ENCODE results near the gene CDH20. TPM values are rescaled to one million over a fixed set of nuclear protein-coding genes. Genes with fewer than 3 reads are reported as not detected.
A peak's percentile ranks its signal among the peaks of the same experiment; 100 is the strongest.

The CDH20 gene
- total RNA-seq, 2 experiments from 2014 or later = 0.20 to 0.25 TPM

DNA sequence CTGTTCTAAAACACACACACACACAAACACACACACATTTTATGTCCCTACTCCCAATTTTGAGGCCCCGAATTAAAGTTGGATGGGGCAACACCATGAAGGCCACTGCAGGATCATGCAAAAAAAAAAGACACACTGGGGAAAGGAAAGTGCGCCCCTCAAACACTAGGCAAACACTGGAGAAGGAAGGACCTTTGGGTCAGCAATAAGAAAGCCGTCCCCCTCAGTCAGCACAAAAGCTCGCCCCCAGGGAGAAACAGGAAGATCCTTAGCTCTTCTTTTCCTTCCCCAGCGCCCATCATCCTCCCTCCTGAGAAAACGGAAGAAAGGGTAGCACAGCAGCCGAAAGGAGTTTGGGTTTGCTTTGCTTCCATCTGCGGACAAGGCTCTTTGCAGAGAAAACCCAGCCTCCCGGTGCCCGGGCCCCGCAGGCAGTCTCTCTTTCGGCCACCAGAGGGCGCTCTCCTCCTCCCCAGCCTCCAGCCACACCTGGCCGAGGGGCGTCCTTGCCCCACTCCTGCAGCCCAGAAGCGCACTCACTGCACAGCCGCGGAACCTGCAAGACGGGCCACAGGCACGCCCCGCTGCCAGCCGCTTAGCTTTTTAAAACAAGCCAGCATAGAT is 248.5 kb downstream of the CDH20 start:
- no peaks in the 10 kb centered on the region for H3K36me3 Mint-ChIP-seq
- peaks cover 12% of the 10 kb centered on the region for H3K4me1 Mint-ChIP-seq
- H3K9me3 Mint-ChIP-seq = no peaks in the 10 kb centered on the region
- peak; percentile 68 for DNase-seq
- H3K27me3 Mint-ChIP-seq = peaks cover 63% of the 10 kb centered on the region
- H3K4me3 Mint-ChIP-seq = no peak overlapping the region
- no peak overlapping the region for H3K27ac Mint-ChIP-seq

DNA sequence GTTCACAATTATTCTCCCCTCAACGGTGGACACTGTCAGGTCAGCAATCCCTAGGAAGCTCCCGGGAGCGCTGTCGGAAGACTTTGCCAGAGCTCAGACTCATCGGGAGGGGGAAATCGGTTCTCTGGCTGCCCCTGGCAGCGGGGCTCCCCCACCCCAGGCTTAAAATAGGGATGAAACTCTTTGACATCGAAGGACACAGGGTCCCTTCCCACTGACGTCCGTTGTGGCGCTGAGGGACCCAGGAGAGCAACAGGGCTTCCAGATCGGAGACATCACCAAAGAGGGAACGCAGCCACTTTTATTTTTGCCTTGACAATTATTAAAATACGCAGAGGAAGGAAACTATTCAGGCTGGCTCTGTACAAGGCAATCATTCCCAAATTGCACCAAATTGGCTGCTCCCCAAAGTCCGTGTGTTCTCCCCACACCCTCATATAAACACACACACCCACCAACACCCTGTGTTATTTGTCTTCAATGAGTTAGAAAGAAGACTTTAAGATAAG is 249.0 kb downstream of the CDH20 start:
- Mint-ChIP-seq H3K9me3 (no peaks in the 10 kb centered on the region), H3K4me1 (peaks cover 12% of the 10 kb centered on the region), H3K27me3 (peaks cover 60% of the 10 kb centered on the region), H3K4me3 (no peak overlapping the region), H3K27ac (no peak overlapping the region), H3K36me3 (no peaks in the 10 kb centered on the region)
- DNase-seq = no peak

DNA sequence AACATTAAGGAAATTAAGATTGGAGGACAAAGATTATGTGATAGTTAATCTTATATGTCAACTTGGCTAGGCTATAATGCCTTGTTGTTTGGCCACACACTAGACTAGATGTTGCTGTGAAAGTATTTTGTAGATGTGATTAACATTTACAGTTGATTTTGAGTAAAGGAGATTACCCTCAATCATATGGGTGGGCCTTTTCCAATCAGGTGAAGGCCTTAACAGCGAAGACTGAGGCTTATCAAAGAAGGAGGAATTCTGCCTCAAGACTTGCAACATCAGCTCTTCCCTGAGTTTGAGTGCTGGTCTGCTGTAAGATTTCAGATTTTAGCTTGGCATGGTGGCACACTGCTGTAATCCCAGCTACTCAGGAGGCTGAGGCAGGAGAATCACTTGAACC is 250.3 kb downstream of the CDH20 start:
- DNase-seq = no peak
- H3K4me1 Mint-ChIP-seq = peaks cover 12% of the 10 kb centered on the region
- H3K36me3 Mint-ChIP-seq = no peaks in the 10 kb centered on the region
- peaks cover 54% of the 10 kb centered on the region for H3K27me3 Mint-ChIP-seq
- no peak overlapping the region for H3K27ac Mint-ChIP-seq
- H3K4me3 Mint-ChIP-seq = no peak overlapping the region
- no peaks in the 10 kb centered on the region for H3K9me3 Mint-ChIP-seq

DNA sequence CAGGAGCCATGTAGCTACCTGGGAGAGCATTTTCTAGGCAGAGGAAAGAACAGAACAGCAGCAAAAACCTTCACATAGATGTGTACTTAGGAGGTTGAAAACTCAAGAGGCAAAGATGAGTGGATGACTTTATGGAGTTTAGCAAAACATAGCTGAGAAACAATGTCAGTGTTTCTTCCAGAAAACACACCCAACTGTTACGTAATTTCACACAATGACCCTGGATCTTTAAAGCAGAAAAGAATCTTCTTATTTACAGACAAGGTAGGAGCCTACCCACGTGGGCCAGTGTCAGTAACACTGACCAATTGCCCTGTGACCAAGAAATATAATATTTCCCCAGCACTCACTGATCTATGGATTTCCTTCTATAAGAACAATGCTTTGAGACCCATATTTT is 254.6 kb downstream of the CDH20 start:
- no peak for DNase-seq
- Mint-ChIP-seq H3K27me3 (peaks cover 25% of the 10 kb centered on the region), H3K4me1 (no peaks in the 10 kb centered on the region), H3K36me3 (no peaks in the 10 kb centered on the region), H3K27ac (no peak overlapping the region), H3K4me3 (no peak overlapping the region), H3K9me3 (no peaks in the 10 kb centered on the region)

DNA sequence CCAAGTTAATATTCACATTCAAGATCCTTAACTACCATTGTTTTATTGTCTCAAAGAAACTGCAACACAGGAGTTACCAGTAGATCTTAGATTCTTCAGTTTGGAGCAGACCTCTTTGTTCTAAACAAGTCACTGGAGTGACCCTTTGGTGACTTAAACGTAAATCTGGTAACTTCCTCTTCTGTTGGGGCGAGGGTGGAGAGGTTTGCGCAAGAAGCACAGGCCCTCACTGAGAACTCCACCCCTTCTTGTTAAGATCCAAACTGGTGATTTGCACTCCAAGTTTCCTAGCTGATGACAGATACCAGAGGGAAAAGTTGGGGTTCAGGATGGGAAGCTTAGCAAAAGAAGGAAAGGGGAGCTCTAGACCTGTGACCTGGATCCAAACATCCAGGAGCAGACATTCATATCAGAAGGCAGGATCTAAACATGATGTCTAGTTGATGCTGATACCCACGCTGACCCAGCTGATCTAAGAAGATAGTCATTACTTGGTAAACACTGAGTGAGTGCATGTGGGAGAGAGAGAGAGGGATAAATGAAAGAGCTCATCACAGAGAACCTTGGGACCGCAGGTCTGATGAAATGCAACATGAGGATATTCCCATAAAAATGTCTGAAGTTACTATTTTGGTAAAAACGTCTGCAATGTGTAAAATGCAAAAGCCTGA is 256.0 kb downstream of the CDH20 start:
- peaks cover 18% of the 10 kb centered on the region for H3K27me3 Mint-ChIP-seq
- H3K4me3 Mint-ChIP-seq = no peak overlapping the region
- H3K27ac Mint-ChIP-seq = no peak overlapping the region
- H3K4me1 Mint-ChIP-seq = no peaks in the 10 kb centered on the region
- no peaks in the 10 kb centered on the region for H3K36me3 Mint-ChIP-seq
- H3K9me3 Mint-ChIP-seq = no peaks in the 10 kb centered on the region
- DNase-seq = no peak

DNA sequence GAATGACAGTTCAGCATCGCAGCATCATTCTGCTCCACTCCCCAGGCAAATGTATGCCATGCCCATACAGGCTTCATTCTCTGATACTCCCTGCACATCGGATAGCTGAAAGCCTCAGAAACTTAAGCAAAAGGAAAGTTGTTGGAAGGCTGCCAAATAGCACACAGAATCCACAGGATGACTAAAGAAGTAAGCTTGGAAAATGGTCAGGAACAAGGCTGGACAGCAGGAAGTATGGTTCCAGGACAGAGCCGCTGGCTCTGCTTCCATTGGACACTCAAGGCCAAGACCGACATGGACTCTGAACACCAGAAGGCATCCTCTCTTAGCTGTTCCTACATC is 256.5 kb downstream of the CDH20 start:
- Mint-ChIP-seq H3K27me3 (peaks cover 16% of the 10 kb centered on the region), H3K36me3 (no peaks in the 10 kb centered on the region), H3K9me3 (no peaks in the 10 kb centered on the region), H3K27ac (no peak overlapping the region), H3K4me1 (no peaks in the 10 kb centered on the region), H3K4me3 (no peak overlapping the region)
- no peak for DNase-seq

DNA sequence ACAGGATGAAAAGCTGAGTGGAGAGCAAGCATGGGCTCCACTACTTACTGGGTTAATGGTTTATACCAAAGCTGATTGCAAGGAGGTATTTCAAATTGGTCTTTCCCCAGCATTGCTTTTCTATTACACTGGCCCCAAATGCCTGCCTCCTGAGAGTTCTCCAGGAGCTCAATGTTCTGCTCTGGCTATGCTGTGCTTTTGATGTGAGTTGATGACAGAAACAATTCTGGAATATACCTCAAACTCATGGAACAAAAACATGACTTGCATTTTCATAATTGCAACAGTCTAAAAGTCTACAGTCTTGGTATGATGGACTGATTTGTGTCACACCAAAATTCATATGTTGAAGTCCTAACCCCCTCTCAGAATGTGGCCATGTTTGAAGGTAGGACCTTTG is 258.0 kb downstream of the CDH20 start:
- Mint-ChIP-seq H3K36me3 (no peaks in the 10 kb centered on the region), H3K9me3 (no peaks in the 10 kb centered on the region), H3K27ac (no peak overlapping the region), H3K4me3 (no peak overlapping the region), H3K27me3 (peaks cover 6% of the 10 kb centered on the region), H3K4me1 (no peaks in the 10 kb centered on the region)
- no peak for DNase-seq

DNA sequence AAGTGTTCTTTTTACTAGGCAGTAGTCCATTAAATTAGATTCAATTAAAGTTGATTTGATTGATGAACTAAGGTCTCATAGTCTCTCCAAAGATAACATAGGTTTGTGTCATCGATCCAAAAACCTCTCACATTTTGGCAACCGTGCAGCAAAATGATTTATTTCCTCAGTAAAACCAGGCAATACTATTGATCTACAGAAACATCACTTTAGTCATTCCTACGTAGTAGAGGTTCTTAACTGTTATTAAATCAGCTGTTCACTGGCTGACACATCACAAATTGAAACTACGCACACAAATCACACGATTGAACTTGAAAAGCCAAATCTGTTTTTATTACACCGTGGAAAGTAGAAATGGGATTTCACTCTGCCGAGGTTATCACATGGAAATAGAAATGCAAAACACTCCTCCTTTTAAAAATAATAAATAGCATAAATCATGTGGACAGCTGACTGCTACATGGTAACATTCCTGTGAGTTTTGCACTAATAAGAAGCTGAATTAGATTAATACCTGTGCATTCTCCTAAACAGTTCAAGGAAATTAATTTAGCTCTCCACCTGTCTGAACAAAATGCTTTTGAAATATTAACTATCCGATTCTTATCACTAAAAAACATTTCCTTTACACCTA is 262.5 kb downstream of the CDH20 start:
- H3K27ac Mint-ChIP-seq = no peak overlapping the region
- H3K4me1 Mint-ChIP-seq = no peaks in the 10 kb centered on the region

DNA sequence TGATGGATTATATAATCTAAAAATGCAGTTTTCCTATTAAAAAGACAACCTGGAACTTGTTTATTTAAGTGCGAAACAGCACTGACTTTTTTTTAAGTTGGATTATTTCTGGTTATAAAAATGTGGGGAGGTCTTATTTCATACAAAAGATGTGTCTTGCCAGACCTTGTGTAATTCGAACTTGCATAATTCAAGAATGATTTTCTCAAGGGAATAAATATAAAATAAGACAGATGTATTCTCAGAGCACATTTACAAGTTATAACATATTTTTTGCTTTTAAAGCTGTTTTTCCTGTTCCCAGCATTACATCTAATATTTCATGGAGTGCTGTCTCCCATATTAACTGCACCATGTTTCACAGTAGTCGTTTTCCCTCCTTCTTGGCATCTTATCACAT is 263.1 kb downstream of the CDH20 start:
- no peak for DNase-seq
- H3K4me1 Mint-ChIP-seq = no peaks in the 10 kb centered on the region
- H3K9me3 Mint-ChIP-seq = no peaks in the 10 kb centered on the region
- H3K27me3 Mint-ChIP-seq = peaks cover 17% of the 10 kb centered on the region
- no peak overlapping the region for H3K27ac Mint-ChIP-seq
- no peaks in the 10 kb centered on the region for H3K36me3 Mint-ChIP-seq
- no peak overlapping the region for H3K4me3 Mint-ChIP-seq

More for the DNA sequence above, 262.5 kb downstream of the CDH20 start:
- DNase-seq = no peak
- Mint-ChIP-seq H3K9me3 (no peaks in the 10 kb centered on the region), H3K36me3 (no peaks in the 10 kb centered on the region), H3K4me3 (no peak overlapping the region), H3K27me3 (peaks cover 15% of the 10 kb centered on the region)

DNA sequence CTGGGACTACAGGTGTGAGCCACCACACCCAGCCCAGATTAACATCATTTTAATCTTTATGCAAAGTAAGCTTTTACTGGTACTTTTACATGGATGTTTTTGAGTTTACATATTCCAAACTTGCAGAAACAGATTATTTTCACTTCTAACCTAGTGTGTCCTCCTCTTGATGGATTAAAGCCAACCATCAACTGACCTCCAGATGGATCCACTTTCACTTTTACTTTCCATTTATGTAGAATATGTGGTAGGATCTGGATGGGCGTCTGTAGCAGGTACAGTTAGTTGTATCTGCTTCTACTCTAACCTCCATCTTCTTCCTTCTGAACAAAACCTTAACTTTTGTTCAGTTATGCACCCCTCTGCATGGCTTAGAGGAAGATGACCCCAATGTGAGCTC is 264.1 kb downstream of the CDH20 start:
- Mint-ChIP-seq H3K4me3 (no peak overlapping the region), H3K36me3 (no peaks in the 10 kb centered on the region), H3K9me3 (no peaks in the 10 kb centered on the region), H3K27ac (no peak overlapping the region), H3K4me1 (no peaks in the 10 kb centered on the region), H3K27me3 (peaks cover 20% of the 10 kb centered on the region)
- DNase-seq = no peak

DNA sequence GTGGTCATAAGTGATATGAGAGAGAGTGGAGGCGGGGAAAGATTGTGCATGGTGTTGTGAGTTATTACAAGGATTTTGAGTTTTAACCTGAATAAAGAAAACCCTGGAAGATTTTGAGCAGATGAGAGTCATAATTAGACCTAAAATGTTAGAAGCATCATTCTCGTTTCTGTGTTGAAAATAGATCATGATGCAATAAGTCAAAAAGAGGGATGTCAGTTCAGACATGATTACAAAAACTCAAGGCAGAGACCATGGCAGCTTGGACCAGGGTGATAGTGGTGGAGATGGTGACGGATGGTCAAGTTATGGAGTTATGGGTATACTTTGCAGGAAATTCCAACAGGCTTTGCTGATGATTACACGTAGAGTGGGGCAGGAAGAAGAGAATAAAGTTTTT is 267.2 kb downstream of the CDH20 start:
- no peak overlapping the region for H3K4me3 Mint-ChIP-seq
- no peaks in the 10 kb centered on the region for H3K4me1 Mint-ChIP-seq
- no peak for DNase-seq
- H3K9me3 Mint-ChIP-seq = no peaks in the 10 kb centered on the region
- H3K27ac Mint-ChIP-seq = no peak overlapping the region
- H3K27me3 Mint-ChIP-seq = peaks cover 35% of the 10 kb centered on the region
- no peaks in the 10 kb centered on the region for H3K36me3 Mint-ChIP-seq

DNA sequence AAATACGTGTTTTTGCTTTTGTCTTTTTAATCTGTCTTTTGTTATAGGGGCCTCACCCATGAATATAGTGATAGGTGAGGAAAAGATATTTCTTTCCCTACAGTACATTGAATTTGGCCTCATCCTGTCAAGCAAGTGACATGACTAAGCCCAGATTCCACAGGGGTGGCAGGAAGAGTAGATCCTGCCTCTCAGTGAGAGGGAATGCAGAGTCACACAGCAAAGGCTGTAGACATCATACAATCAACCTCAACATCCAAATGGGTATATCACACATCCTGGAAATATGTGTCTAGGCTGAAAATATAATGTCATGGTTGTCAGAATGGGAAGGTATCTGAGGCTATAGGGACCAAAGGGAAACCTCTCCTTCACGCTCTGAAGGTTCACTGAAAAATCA is 269.6 kb downstream of the CDH20 start:
- DNase-seq = no peak
- Mint-ChIP-seq H3K27me3 (peaks cover 46% of the 10 kb centered on the region), H3K9me3 (no peaks in the 10 kb centered on the region), H3K36me3 (no peaks in the 10 kb centered on the region), H3K27ac (no peak overlapping the region), H3K4me1 (no peaks in the 10 kb centered on the region), H3K4me3 (no peak overlapping the region)

Measured in activated naive CD8-positive, alpha-beta T cell treated with anti-CD3 and anti-CD28 coated beads for 36 hours (primary cell).